Transverse colon (tissue), 4 donors: ENCODE results near the gene NEK9.

Source experiments
- CTCF ChIP-seq, 5 experiments: fragments of 200-600 bp in 3 of 5; fragments of 450-650 bp in 2 of 5; sonication (generic) in 3 of 5; IDR thresholded peaks; 1 replicate in 2 of 5; 2 replicates in 3 of 5; pipeline ENCODE4 v1.5.1; 2016 to 2017; ENCODE audit warnings: antibody characterized with exemption in 5 of 5, inconsistent platforms in 3 of 5, mild to moderate bottlenecking in 2 of 5, moderate library complexity in 1 of 5
- EP300 ChIP-seq: sonication (generic); formaldehyde crosslinking; IDR thresholded peaks from one replicate; pipeline ENCODE4 v1.6.1; 2017; ENCODE audit warnings: antibody characterized with exemption, low read depth
- POLR2A ChIP-seq: fragments of 450-650 bp; IDR thresholded peaks from one replicate; pipeline ENCODE4 v1.6.1; 2016; ENCODE audit warnings: antibody characterized with exemption, mild to moderate bottlenecking, moderate library complexity
- POLR2AphosphoS5 ChIP-seq, 3 donors: sonication (generic); formaldehyde crosslinking; IDR thresholded peaks; one replicate each; pipeline ENCODE4 v1.6.1; 2016; ENCODE audit warnings: antibody characterized with exemption in 3 of 3

- TF ChIP-seq POLR2AphosphoS5 (IDR thresholded peaks at IDR 0.05) = peak; percentile 75 to 90 (median 87)
- peak; percentile 76 for TF ChIP-seq POLR2A
- no peak for TF ChIP-seq CTCF (IDR thresholded peaks at IDR 0.05)
- no peak for TF ChIP-seq EP300
Measured at GRCh38 chr14:75050852-75051555, 75.8 kb downstream of the NEK9 start, which contains the start of gene MLH3.
